ENCODE data around the gene PPP1R37.

GRCh38 chr19:45079911-45080370 is 13.0 kb upstream of the PPP1R37 start:
- TF ChIP-seq CTCF (IDR thresholded peaks at IDR 0.05): no peak
- TF ChIP-seq POLR2A (IDR thresholded peaks at IDR 0.05): no peak
- TF ChIP-seq EP300 (IDR thresholded peaks at IDR 0.05): no peak

All from tibial nerve (tissue), 4 donors.